ENCODE measurements around the gene PTPRS.

DNA sequence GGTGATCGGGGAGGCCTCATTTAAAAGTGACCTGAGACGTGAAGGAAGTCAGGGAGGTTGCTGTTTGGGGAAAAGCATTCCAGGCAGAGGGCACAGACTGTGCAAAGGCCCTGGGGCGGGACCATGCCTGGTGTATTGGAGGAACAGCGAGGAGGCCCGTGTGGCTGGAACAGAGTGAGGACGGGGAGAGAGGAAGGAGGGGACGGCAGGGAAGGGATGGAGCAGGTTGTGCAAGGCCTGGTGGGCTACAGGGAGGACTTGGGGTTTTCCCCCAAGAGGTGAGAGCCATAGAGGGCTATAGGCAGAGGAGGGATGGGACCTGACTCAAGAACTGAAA is 17.2 kb downstream of the PTPRS start:
- no peak for TF ChIP-seq POLR2AphosphoS5 (IDR thresholded peaks at IDR 0.05; ENCODE audit: low read depth, low read length)
- TF ChIP-seq BCL11A (IDR thresholded peaks at IDR 0.05; ENCODE audit: low read depth in 2 of 2, low read length in 2 of 2): no peak
- no peak for TF ChIP-seq SIN3A (conservative IDR thresholded peaks at IDR 0.05 in 1 of 2, IDR thresholded peaks at IDR 0.05 in 1 of 2; ENCODE audit: low read depth in 1 of 2, low read length in 2 of 2)
- TF ChIP-seq, protein P1, sequence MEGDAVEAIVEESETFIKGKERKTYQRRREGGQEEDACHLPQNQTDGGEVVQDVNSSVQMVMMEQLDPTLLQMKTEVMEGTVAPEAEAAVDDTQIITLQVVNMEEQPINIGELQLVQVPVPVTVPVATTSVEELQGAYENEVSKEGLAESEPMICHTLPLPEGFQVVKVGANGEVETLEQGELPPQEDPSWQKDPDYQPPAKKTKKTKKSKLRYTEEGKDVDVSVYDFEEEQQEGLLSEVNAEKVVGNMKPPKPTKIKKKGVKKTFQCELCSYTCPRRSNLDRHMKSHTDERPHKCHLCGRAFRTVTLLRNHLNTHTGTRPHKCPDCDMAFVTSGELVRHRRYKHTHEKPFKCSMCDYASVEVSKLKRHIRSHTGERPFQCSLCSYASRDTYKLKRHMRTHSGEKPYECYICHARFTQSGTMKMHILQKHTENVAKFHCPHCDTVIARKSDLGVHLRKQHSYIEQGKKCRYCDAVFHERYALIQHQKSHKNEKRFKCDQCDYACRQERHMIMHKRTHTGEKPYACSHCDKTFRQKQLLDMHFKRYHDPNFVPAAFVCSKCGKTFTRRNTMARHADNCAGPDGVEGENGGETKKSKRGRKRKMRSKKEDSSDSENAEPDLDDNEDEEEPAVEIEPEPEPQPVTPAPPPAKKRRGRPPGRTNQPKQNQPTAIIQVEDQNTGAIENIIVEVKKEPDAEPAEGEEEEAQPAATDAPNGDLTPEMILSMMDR (IDR thresholded peaks at IDR 0.05; ENCODE audit: control extremely low read depth in 1 of 3, insufficient read depth in 1 of 3, low read depth in 1 of 3, low read length in 3 of 3): no peak
- no peak for TF ChIP-seq SP2 (IDR thresholded peaks at IDR 0.05; ENCODE audit: low read length)

All from H1 (cell line).